Keratinocyte (primary cell): Measurements from ENCODE around the gene MAB21L4. TPM values are rescaled to one million over a fixed set of nuclear protein-coding genes. Genes with fewer than 3 reads are reported as not detected.
A peak's percentile ranks its signal among the peaks of the same experiment; 100 is the strongest.

Source experiments
- DNase-seq: peaks from one replicate; pipeline ENCODE4 v3.0.0-alpha.2; 2011; ENCODE audit warnings: low read depth, missing footprints, low spot score
- FAIRE-seq: peaks from 2 replicates; lab custom pipeline; 2011; peaks lifted over from hg19 to GRCh38; lab: Jason Lieb, UNC
- H2AFZ ChIP-seq: 2 replicates; pipeline ENCODE4 v1.6.0; 2012; ENCODE audit warnings: low read length, control low read depth, inconsistent platforms; ENCODE audit not compliant: control insufficient read depth
- H3K27ac ChIP-seq: 2 replicates; pipeline ENCODE4 v1.5.1; 2011; ENCODE audit warnings: low read length; ENCODE audit not compliant: control insufficient read depth, insufficient read depth
- H3K27me3 ChIP-seq: 3 replicates; pipeline ENCODE4 v1.6.0; 2011; ENCODE audit warnings: low read length; ENCODE audit not compliant: control insufficient read depth, insufficient read depth; ENCODE audit errors: extremely low read depth
- H3K36me3 ChIP-seq, 2 experiments: 2 replicates in 1 of 2; 3 replicates in 1 of 2; pipeline ENCODE4 v1.5.1; 2011; ENCODE audit warnings: low read length in 2 of 2, mild to moderate bottlenecking in 1 of 2; ENCODE audit not compliant: control insufficient read depth in 2 of 2, insufficient read depth in 2 of 2; ENCODE audit errors: extremely low read depth in 1 of 2
- H3K4me1 ChIP-seq: 3 replicates; pipeline ENCODE4 v1.5.1; 2011; ENCODE audit warnings: low read length; ENCODE audit not compliant: control insufficient read depth, insufficient read depth; ENCODE audit errors: extremely low read depth
- H3K4me2 ChIP-seq: 3 replicates; pipeline ENCODE4 v1.6.0; 2011; ENCODE audit warnings: low read depth, low read length; ENCODE audit not compliant: control insufficient read depth, insufficient read depth; ENCODE audit errors: extremely low read depth
- H3K4me3 ChIP-seq, 3 experiments: fragments of 200-600 bp in 1 of 3; sonication (generic) in 1 of 3; 2 replicates in 2 of 3; 3 replicates in 1 of 3; pipeline ENCODE4 v1.5.1; 2011 to 2016; ENCODE audit warnings: low read length in 3 of 3, mild to moderate bottlenecking in 3 of 3, control low read depth in 2 of 3, inconsistent platforms in 1 of 3, low read depth in 1 of 3, mixed read lengths in 1 of 3, mixed run types in 1 of 3, moderate library complexity in 1 of 3; ENCODE audit not compliant: control insufficient read depth in 2 of 3, insufficient read depth in 2 of 3; ENCODE audit errors: extremely low read depth in 1 of 3
- H3K79me2 ChIP-seq: 2 replicates; pipeline ENCODE4 v1.6.0; 2012; ENCODE audit warnings: low read length; ENCODE audit not compliant: control insufficient read depth, insufficient read depth
- H3K9ac ChIP-seq: 3 replicates; pipeline ENCODE4 v1.6.0; 2011; ENCODE audit warnings: low read length; ENCODE audit not compliant: control insufficient read depth, insufficient read depth; ENCODE audit errors: extremely low read depth
- H3K9me1 ChIP-seq: 3 replicates; pipeline ENCODE4 v1.6.0; 2011; ENCODE audit warnings: low read length; ENCODE audit not compliant: control insufficient read depth, insufficient read depth; ENCODE audit errors: extremely low read depth
- H3K9me3 ChIP-seq: 2 replicates; pipeline ENCODE4 v1.5.1; 2012; ENCODE audit warnings: low read depth, low read length; ENCODE audit not compliant: control insufficient read depth
- H4K20me1 ChIP-seq: 3 replicates; pipeline ENCODE4 v1.6.0; 2011; ENCODE audit warnings: low read length; ENCODE audit not compliant: control insufficient read depth, insufficient read depth; ENCODE audit errors: extremely low read depth
- CTCF ChIP-seq, 3 experiments: IDR thresholded peaks in 1 of 3; conservative IDR thresholded peaks in 1 of 3; optimal IDR thresholded peaks in 1 of 3; 2 replicates in 2 of 3; 3 replicates in 1 of 3; pipeline versions ENCODE3 to v1.5.1; 2011; ENCODE audit warnings: low read length in 3 of 3, mild to moderate bottlenecking in 3 of 3, moderate library complexity in 2 of 3, control low read depth in 1 of 3, inconsistent platforms in 1 of 3; ENCODE audit not compliant: insufficient read depth in 2 of 3; ENCODE audit errors: extremely low read depth in 1 of 3
- EZH2 ChIP-seq: IDR thresholded peaks from one replicate; pipeline ENCODE4 v1.6.1; 2012; ENCODE audit warnings: inconsistent platforms, mild to moderate bottlenecking, low read length, moderate library complexity
- dilution Hi-C: fragments of 300-500 bp; cut with MboI; formaldehyde crosslinking; loops from one replicate; pipeline ENCODE4 v1.7.0; 2020; ENCODE audit warnings: low sequenced_read_pairs; ENCODE audit not compliant: extremely low pct_ligation_motif_present
- polyA plus RNA-seq, 5 experiments: library from polyadenylated mRNA; depleted of rRNA in 3 of 5; stranded (reverse) in 3 of 5; stranded (forward) in 1 of 5; unstranded in 1 of 5; fragments of >200 nt; gene quantifications; 1 replicate in 1 of 5; 2 replicates in 3 of 5; 3 replicates in 1 of 5; pipeline versions ENCODE4 v1.2.1 to v1.2.3, GENCODE V29; 2011 to 2012; ENCODE audit warnings: missing spikeins in 2 of 5, low read depth in 1 of 5, low replicate concordance in 1 of 5

Gene MAB21L4
- polyA plus RNA-seq, 1 donor (not counting 4 experiments of a cell fraction or from before 2014, with no cell fraction given): 0.37 TPM

DNA sequence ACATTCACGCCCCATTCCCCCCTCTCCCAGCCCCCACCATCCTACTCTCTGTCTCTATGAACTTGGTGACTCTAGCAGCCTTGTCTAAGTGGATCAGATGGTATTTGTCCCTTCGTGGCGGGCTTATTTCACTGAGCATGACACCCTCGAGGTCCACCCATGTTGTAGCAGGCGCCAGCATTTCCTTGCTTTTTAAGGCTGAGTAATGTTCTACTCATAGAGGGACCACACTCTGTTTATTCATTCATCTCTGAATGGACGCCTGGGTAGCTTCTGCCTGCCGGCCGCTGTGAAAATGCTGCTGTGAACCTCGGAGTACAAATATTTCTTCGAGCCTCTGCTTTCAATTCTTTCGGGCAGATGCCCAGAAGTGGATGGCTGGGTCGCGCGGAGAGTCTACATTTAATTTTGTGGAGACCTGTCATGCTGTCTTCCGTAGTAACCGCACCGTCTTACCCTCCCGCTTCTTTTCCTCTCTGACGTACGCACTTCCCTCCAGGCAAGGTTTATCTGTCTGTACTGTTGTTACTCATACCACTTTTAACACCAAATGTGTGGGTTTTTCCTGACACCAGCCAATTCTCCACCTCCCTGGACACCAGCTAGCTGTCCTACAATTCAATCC lies 15.8 kb upstream of the MAB21L4 start:
- H3K27ac ChIP-seq: no peak overlapping the region
- FAIRE-seq (no peak), DNase-seq (no peak)
- H4K20me1 ChIP-seq: peaks cover 2% of the 10 kb centered on the region
- peaks cover 5% of the 10 kb centered on the region for H3K4me1 ChIP-seq
- H3K9me3 ChIP-seq: no peaks in the 10 kb centered on the region
- H3K9ac ChIP-seq: no peak overlapping the region
- no peak overlapping the region for H3K4me3 ChIP-seq
- no peaks in the 10 kb centered on the region for H3K79me2 ChIP-seq
- H2AFZ ChIP-seq: no peak overlapping the region
- TF ChIP-seq EZH2 (no peak), CTCF (optimal IDR thresholded peaks at IDR 0.05 in 1 of 3, IDR thresholded peaks at IDR 0.05 in 1 of 3, conservative IDR thresholded peaks at IDR 0.05 in 1 of 3; ENCODE audit: extremely low read depth in 1 of 3, insufficient read depth in 2 of 3, low read length in 3 of 3) (no peak)
- dilution Hi-C loops: no loop called here
- H3K4me2 ChIP-seq: peak overlapping the region; percentile 37
- H3K9me1 ChIP-seq: no peaks in the 10 kb centered on the region
- H3K27me3 ChIP-seq: peaks cover 42% of the 10 kb centered on the region
- no peaks in the 10 kb centered on the region for H3K36me3 ChIP-seq

GRCh38 chr2:240909216-240909974 lies 13.4 kb upstream of the MAB21L4 start:
- Histone ChIP-seq H3K79me2 (no peaks in the 10 kb centered on the region), H3K4me1 (peaks cover 5% of the 10 kb centered on the region), H3K9ac (no peak overlapping the region), H3K9me3 (no peaks in the 10 kb centered on the region), H4K20me1 (peaks cover 3% of the 10 kb centered on the region), H3K4me2 (no peak overlapping the region), H2AFZ (no peak overlapping the region), H3K36me3 (no peaks in the 10 kb centered on the region), H3K27me3 (peaks cover 48% of the 10 kb centered on the region), H3K27ac (no peak overlapping the region), H3K9me1 (no peaks in the 10 kb centered on the region), H3K4me3 (no peak overlapping the region)
- FAIRE-seq (no peak), DNase-seq (no peak)
- TF ChIP-seq EZH2 (no peak), CTCF (optimal IDR thresholded peaks at IDR 0.05 in 1 of 3, IDR thresholded peaks at IDR 0.05 in 1 of 3, conservative IDR thresholded peaks at IDR 0.05 in 1 of 3; ENCODE audit: extremely low read depth in 1 of 3, insufficient read depth in 2 of 3, low read length in 3 of 3) (no peak)
- dilution Hi-C loops: no loop called here
